Islet precursor cell (in vitro differentiated cells): ENCODE data around the gene ABCC8.

Experiments used
- DNase-seq: peaks from one replicate; pipeline ENCODE4 v3.0.0-alpha.2; 2018

Gene ABCC8

DNA sequence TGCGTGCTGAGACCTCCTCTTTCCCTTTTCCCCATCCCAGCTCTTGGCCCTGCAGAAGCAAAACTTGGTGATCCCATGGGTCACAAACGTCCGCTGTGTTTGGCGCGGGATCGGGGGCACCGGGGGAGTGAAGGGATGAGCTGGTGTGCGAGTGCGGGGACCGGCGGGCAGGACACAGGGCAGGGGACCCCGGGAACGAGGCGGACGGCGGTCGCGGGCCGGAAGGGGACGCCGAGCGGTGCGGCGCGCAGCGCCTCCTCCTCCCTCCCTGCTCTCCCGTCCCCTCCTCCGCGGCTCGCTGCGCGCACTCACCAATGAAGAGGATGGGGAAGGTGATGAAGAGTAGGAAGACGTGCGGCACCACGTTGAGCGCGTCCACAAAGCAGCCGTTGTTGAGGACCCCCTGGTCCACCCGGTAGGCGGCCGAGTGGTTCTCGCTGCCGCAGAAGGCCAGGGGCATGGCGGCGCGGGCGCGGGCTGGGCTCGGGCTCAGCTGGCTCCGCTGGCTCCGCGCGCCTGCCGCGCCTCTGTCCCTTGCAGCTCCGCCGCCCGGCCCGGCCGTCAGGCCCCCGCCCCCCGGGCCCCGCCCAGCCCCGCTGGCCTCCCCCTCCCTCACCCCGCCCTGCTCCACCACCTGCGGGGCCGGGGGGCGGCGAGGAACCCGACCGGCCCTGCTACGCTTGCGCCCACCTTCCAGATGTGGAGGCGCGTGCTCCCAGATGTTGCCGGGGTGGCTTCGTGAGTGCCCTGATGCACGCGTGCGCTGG, at the start of gene ABCC8:
Gene ABCC8, minus strand, starts transcription at position 529 of the 767 bp plus-strand sequence. Its CDS starts 69 bp downstream, at position 460.
- DNase-seq = no peak

DNA sequence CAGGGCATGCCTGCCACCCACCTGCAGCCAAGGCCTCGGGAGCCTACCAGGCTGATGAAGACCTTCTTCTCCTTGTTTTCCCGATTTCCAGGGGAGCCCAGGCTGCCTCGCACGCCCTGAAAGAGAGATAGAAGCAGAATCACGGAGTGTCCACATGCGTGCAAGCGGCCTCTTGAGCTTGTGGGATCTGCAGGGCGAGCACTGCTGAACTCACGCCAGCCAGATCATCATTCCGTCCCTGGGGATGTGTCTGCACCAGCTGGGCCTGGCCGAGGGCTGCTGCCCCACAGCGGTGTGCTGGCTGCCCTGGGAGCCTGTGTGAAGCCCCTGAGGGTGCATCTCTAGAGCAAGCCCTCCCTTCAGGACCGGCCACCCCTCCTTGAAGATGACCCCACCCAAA, 49.7 kb upstream of the ABCC8 start:
- no peak for DNase-seq

DNA sequence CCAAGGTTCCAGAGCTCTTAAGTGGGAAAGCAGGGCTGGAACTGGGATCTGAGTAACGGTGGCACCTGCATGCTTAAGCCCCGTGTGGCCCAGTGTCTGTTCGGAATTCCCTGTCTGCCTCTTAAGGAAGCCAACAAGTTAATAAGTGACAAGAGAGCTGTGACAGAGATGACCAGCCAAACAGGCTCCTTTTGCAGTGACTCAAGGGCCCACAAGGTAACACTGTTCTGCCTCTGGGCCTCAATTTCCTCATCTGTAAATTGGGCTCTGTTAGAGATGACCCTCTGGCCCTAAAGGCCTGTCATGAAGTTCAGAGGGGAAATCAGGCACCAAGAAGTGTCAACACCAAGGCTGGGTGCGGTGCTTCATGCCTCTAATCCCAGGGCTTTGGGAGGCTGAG, 48.9 kb upstream of the ABCC8 start:
- no peak for DNase-seq

DNA sequence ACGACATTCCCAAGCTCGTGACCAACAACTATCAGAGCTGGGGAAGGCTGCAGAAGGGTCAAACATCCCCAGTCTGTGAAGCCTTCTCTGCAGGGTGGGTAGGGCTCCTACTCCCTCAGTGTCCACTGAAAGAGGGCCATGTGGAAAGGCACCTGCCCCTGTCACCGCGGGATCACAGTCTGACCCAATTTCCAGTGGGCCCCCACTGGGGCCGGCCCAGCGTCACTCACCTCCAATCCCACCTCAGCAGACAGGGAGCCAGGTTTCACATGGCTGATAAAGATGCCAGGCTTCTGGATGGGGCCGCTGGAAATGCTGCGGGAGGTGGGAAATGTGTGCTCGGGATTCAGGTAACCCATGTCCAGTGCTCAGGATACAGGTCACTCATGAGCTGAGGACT, 47.6 kb upstream of the ABCC8 start:
- no peak for DNase-seq

DNA sequence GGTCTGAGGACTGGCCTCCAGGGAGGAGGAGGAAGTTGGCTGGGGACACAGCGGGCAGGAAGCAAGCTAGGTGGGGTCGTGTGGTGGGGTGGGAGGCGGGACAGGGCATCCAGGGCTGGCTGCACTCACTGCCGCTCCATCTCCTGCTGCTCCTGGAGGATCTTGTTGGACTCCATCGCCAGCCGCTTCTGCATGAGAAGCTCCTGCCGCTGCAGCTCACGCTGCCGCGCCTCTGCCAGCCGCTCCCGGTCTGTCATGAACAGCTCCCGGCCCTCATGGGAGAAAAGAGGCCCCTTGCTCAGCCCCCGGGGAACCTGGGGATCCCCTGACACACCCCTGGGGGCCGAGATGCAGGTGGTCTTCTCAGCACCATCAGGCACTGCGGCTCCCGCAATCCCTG, 46.0 kb upstream of the ABCC8 start:
- no peak for DNase-seq

DNA sequence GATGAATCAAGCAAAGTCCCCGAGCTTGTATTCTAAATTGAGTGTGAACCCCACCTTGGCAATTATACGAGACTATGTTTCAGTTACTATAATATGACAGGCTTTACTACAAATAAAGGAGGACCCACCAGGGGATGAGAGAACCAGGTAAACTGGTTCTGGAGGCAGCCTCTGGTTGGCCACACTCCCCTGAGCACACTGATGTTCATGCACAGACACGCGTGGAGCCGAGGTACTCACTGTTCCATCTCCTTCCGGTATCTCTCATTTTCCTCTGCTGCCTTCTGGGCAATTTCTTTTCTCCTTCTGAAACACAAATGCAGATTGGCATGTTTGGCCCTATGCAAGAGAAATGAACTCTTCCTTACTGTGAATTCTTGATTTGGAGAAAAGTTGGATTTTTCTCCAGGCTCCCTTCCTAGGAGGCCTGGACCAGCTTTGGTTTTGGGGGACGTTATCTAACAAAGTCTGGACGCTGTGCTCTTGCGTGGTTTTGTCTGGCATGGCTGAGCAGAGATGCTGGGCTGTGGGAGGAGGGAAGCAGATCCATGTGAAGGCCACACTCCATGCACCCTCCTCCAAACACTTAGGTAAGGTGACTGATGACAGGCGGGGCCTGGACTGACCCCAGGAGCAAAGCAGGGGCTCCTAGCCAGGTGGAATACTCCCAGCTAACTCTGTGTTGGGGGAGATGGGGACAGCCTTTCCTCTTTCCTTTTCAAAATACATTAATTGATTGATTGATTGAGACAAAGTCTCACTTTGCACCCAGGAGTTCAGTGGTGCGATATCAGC, 44.7 kb upstream of the ABCC8 start:
- no peak for DNase-seq

DNA sequence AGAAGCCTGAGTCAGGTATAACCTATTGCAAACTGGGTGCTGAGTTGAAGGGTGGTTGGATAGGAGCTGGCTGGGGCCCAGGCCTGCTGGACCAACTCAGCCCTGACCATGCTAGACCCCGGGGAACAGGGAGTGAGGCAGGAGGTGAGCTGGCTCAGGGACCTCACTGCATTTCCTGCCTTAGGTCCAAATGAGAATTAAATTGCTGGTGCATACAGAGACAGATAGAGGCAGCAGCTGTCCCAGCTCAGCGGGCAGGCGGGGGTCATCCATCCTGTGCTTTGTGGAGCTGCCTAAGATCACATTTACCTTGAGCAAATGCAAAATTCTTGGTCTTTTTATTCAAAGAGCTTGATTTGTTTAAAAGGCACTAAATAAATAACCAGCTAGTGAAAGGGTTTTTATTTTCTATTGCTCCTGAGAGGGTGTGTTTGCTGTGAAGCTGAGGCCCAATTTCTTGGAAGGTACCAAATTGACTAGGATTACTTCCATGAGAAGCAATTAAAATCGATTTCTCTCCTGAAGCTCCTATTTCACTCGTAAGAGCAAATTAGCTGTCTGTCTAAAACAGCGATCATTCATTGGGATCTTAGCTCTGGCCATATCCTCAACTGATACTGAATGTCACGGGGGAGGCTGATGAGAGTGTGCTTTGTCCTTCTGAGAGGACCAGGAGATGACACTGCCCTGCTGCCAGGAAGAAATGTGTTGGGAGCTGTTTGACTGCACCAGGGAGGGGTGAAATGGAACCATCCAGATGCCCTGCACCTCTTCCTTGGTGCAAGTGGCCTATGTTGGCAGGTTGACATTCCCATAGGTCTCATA, 42.6 kb upstream of the ABCC8 start:
- no peak for DNase-seq

DNA sequence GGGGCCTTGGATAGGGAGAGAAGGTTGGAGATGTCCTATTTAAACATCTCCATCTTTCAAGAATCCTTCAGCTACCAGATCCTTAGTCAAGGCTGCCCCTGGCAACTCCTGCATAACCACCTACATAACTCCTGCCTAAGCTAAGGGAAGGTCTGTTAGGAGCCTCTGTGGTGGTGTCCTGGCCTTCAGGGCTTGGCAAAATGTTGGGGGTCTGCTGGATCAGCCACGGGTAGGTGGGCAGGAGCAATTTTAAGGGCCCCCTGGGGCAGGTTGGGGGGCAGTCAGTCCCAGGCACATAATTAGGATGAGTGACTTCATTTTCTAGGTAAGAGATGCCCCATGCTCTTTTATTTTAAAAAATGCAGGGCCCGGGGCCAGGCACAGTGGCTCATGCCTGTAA, 41.7 kb upstream of the ABCC8 start:
- DNase-seq = no peak

DNA sequence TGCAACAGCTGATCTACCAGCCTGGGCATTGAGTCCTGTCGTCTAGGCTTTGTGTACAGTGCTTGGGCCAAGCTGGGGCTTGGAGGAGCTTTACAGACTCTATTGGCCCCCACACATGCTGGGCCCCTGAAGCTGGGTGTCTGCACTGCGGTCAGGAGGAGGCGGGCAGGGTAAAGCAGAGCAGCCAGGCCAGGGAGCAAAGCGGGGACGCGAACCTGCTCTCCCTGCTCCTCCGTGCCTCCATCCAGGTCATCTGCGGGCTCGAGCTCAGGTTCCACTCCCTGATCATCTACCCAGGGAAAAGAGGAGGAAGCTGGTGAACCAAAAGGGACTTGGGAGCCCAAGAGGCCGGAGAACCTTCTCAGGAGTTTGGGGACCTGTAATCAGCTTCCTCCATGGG, 40.5 kb upstream of the ABCC8 start:
- no peak for DNase-seq

DNA sequence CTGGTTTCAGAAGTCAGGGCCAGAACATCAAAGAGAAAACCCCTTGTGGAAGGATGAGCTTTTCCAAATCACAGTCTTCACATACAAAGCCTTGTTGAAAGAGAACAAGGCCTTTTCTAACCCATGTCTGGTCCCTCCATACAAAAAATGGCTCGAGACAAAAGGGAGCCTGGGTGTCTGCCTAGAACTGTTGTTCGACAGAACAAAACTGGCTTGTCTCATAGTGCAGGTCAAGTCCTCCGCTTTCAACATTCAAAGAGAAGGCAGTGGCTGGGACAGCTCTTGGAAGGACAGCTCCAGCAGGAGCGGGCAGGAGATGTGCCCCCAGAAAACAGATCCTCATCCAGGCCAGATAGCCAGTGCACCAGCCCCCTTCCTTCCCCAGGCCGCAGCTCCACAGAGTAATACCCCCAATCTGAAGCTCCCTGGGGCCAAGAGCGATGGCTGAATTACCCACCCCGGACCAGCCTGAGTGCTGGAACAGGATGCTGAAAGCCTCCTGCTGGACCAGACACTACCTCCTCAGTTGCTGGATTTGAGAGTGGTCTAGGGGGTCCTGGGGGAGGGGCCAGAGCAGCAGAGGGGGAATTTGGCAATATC, 40.0 kb upstream of the ABCC8 start:
- DNase-seq = no peak

DNA sequence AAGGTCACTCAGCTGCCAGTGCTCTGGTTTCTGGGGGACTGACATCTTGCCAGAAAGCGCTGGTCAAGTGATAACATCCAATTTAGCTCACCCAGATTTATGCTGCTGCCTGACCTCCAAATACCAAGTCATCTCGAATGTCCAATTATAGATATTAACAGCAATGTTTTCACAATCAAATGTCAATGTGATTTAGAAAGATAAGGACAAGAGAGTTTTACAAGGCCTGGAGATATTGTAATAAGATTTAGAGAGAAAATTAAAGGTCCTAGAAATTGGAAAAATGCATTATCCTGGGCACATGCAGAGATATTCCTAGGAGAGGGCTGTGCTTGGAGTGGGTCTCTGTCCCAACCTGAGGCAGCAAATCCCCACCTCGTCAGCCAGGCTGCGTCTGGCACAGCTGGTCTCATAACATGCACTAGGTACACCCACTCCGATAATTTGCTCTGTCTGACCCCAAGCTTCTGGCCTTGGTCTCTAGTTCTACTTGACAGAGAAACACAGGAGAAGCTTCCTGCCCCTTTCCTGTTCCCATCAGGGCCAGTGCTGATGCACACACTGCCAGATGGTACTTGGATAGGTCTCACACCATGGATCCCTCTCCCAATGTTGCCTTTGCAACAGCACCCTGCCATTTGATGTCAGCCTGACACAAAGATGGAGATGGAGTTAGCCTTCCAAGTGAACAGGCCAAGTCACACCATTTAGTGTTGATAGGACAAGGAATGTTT, 39.0 kb upstream of the ABCC8 start:
- DNase-seq = no peak

DNA sequence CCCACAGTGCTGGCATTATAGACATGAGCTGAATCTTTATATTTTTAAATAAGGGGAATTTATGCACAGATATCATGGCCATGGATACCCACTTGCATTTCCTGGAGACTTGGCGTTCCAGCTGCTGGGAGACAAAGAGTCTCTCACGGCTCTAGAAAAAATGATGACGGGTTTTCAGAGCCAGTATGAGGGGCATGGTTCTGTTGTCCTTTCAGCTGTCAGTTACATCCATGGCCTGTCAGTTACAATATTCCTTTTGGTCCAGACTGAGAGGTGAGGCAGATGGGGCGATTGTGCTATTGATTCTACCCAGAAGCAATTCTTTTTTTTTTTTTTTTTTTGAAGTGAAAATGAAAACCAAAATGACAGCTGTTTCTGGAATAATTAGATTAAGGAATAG, 37.8 kb upstream of the ABCC8 start:
- no peak for DNase-seq

DNA sequence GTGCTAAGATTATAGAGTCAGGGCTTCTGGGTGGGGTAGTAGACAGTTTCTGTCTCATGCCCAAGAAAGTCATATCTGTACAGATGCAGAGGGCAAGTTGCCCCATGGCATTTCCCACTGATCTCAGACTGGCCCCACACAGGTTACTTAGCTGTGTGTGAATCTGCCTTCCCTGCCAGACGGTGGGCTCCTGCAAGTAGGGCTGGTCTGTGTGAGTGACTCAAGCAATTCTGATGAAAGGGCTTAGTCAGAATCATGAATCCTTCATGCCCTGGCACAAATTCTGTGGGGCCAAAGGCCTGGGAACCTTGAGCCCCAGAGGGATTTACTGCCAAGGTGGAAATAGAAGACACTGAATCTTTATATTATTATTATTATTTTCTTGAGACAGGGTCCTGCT, 37.2 kb upstream of the ABCC8 start:
- DNase-seq = no peak

DNA sequence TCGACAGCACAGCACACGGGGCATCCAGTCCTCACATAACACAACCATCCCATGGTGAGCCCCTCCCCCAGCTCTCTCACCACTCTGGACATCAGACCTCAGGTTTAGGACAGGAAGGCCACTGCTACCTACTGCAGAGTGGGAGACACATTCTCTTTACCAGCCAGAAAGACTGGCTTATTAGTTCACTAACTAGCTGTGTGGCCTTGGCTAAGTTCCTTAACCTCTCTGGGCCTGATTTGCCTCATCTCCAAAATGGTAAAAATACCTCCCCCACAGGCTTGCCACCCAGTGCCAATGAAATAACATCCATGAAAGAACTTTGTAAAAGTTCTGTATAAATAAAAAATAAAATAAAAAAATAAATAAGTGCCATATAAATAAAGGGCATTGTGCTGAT, 35.5 kb upstream of the ABCC8 start:
- DNase-seq = no peak

DNA sequence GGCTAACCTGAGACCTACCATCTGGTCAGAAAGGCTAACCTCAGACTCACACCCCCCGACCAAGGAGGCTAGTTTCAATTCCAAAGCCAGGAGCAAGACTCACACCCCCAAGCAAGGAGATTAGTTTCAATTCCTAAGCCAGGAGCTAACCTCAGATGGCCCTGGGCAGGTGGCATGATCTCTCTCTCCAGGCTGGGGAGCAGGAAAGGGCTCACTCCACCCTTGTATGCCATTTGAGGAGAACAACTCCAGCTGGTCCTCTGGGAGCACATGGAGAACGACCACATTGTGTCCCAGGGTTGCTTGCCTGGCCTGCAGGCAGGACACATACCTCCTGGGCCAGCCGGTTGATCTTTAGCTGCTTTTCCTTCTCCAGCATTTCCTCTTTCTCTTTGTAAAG, 34.9 kb upstream of the ABCC8 start:
- no peak for DNase-seq

DNA sequence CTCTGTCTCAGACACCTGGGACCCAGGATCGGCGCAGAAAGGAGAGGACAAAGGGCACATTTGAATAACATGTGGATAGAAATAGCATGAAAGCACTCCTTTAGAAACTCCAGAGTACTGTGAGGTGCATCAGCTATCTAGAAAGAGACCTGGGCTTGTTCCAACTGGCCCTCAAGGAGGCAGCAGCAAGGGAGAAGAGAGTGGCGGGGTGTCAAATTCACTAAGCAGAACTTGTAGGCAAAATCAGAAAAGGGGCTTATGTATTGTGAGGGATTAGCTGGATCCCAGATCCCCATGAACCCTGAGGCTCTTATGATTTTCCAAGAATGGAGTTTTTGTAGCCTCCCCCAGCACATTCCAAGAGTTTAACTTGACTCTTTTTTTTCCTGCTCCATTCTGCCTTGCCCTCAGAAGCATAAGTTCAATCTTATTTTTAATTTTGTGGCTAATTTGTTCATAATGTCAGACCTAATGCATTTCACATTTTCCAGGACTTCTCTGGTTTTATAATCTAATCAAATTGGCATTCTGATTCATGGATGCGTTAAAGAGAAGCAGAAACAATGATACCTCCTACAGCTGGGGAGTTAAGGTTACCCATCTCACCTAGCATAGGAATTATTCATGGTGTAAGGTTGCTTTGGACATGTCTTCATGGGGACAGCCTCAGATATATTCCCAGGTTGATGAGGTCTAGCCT, 34.0 kb upstream of the ABCC8 start:
- no peak for DNase-seq

DNA sequence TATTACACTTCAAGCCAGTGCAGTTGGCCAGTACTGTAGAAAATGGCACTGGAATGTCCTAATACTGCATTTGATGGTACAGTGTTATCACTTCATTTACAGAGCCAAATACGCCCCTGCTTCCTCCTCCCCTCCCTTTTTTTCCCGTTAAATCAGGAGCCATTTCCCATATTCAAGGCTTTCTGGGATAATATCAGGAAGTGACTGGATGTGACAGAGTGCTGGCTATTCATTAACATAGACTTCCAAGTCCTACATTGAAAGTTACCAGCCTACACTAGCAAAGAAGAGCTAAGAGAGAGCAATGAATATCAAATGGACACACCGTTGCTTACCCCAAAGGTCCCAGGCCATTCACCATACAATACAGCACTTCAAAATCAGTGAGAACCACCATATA, 32.1 kb upstream of the ABCC8 start:
- no peak for DNase-seq

DNA sequence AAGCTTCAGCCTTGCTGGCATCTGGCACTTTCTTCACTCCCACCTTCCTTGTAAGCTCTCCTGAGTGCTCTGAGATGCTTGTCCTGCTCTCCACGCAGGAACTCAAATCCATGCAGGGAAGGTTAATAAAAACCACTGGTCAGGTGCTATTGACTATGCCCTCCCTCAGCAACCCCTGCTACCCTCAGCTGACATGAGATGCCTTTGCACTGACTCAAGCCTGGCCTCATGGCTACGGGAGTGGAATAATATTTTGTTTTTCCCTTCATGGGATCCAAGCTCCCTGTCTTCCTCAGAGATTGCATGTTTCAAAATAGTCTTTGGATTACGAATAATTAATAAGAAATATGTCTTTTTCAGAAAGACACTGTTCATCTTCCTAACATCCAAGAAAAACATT, 31.7 kb upstream of the ABCC8 start:
- DNase-seq = no peak

DNA sequence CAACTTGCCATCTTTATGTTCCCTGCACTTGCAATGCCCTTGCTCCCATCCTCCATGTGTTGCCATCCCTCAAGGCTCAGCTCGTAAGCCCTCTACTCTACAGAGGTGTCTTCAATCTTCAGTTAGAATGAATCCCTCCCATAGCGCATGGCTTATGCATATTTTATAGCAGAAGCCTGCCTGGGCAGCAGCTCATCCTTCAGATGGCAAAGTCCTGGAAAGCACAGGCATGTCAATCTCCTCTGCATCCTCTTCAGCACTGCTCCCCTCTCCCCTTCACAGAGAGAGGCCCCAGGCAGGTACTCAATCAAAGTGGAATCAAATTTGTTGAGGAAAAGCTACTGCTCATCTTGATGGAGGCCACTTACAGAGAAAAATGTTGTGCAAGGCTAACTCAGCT, 31.1 kb upstream of the ABCC8 start:
- DNase-seq = no peak

DNA sequence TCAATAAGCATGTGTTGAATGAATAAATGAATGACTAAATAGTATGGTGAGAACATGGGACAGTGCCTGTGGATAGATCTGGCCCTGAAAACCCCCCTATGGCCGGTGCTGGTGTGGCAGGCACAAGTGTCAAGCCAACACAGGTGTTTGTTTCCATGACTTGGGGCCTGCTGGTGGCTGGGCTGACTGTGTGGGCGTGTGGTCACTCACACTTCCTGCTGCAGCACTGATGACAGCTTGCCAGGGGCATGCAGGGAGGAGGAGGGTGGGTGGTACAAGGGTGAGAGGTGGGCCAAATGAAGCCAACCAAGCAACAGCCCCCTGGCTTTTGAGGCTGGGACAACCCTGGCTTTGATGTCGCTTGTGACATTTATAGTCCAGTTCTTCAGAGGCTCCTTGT, 30.3 kb upstream of the ABCC8 start:
- DNase-seq = no peak

DNA sequence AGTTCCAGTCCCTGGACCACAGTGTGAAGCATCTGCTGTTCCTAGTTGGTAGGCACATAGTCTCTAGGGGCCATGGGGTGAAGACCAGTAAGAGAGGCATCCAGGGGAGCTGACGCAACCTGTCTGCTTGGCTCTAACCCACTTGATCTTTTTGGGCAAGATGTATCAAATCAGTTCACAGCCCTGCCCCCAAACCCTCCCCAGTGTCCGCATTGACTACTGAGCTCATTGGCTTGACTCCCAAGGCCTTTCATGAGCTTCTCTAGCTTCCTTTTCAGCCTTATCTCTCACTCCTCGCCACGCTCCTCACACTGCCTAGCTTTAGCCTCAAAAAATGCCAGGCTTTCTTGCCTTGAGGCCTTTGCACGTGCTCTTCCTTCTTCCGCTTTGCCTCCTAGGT, 29.7 kb upstream of the ABCC8 start:
- DNase-seq = no peak

DNA sequence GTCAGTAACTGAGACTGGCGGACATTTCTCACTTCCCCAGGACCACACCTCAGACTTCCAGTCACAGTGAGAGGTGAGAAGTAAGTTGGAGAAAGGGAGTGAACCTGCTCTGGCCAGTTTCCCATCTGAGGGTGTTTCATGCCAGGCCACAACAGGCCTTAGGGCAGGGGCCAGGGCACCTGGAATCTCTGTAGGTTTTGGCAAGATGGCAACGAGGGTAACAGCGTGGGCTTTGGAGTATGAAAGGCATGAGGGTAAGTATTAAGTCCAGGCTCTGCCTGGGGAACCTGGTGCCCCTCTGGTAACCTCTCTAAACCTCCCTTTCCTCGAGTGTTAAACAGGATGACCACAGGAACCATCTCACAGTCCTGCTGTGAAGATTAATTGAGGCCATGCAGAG, 28.5 kb upstream of the ABCC8 start:
- DNase-seq = no peak
